ENCODE measurements around the gene MAML2.

DNA sequence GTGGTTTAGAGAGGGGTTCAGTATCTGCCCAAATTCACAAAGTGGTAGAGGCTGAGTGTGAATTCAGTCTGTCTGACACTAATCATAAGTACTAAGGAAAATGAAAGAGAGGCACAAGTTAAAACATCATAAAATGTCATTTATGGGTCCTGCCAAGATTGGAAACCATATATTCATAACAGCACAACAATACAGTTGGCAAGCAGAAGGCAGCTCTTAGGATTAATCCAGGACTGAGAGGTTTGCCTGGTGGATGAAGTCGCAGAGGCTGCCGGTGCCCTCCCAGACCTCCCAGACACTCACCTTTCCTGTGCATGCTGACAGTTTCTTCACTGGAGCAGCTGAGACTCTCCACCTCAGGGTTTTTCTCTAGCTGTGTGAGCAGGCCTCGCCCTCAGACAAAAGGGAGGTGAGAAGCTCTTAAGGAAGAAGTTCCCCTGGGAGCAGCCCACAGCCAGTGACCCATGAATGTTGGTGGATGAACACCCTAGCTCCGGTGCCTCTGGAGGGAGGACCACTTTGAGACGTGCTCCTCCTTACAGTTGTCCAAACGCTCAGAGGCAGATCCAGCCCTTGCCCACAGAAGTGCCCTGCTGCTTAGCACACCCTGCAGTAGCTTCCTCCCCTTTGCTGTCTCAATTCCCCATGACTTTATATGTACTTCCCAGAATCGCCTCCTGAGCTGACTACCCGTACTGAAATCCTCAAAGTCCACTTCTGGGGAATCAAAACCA is 43.7 kb downstream of the MAML2 start:
- TF ChIP-seq CTCF (IDR thresholded peaks at IDR 0.05), result no peak
- no peak for TF ChIP-seq SIN3A (IDR thresholded peaks at IDR 0.05; ENCODE audit: borderline replicate concordance, insufficient read depth, low read depth, low read length)
- no peak for TF ChIP-seq REST (IDR thresholded peaks at IDR 0.05; ENCODE audit: insufficient read depth in 1 of 2, low read depth in 2 of 2, low read length in 1 of 2)

Data from Panc1 (cell line).